NB4 (cell line): ENCODE measurements around the gene CELF5.

Experiments
- DNase-seq: peaks from one replicate; pipeline ENCODE4 v3.0.0; 2010; ENCODE audit warnings: low read depth
- H3K4me3 ChIP-seq: one replicate; pipeline ENCODE4 v1.5.1; 2011; ENCODE audit warnings: mild to moderate bottlenecking, low read depth, low read length, moderate library complexity
- CTCF ChIP-seq: IDR thresholded peaks from one replicate; pipeline ENCODE4 v1.5.1; 2012; ENCODE audit warnings: low read depth, low read length
- MAX ChIP-seq: IDR thresholded peaks from 2 replicates; pipeline ENCODE4 v1.6.1; 2011; ENCODE audit warnings: low read depth, low read length
- MYC ChIP-seq: IDR thresholded peaks from 2 replicates; pipeline ENCODE4 v1.6.1; 2011; ENCODE audit warnings: low read depth, low read length
- POLR2A ChIP-seq: IDR thresholded peaks from 2 replicates; pipeline ENCODE4 v1.6.1; 2011; ENCODE audit warnings: mild to moderate bottlenecking; ENCODE audit not compliant: insufficient read length; ENCODE audit errors: extremely low read depth

CELF5 gene

GRCh38 chr19:3278749-3279148 lies 54.3 kb downstream of the CELF5 start:
- TF ChIP-seq MAX (no peak), MYC (no peak), POLR2A (no peak), CTCF (no peak)
- H3K4me3 ChIP-seq: no peak overlapping the region
- DNase-seq: no peak

- TF ChIP-seq POLR2A (no peak), MAX (no peak)
- no peak overlapping the region for H3K4me3 ChIP-seq
- no peak for DNase-seq
These were observed 54.8 kb downstream of the CELF5 start for GRCh38 chr19:3279306-3279705.

- TF ChIP-seq MYC: no peak
- TF ChIP-seq MAX: no peak
- TF ChIP-seq CTCF: no peak
- no peak for TF ChIP-seq POLR2A
- no peak overlapping the region for H3K4me3 ChIP-seq
- no peak for DNase-seq
These were observed 56.6 kb downstream of the CELF5 start for GRCh38 chr19:3281026-3281425.

GRCh38 chr19:3282155-3282554 lies 57.7 kb downstream of the CELF5 start:
- DNase-seq: no peak
- H3K4me3 ChIP-seq: no peak overlapping the region
- TF ChIP-seq MYC (no peak), MAX (no peak), POLR2A (no peak), CTCF (no peak)

- no peak overlapping the region for H3K4me3 ChIP-seq
- TF ChIP-seq MYC (no peak), CTCF (no peak), POLR2A (no peak), MAX (no peak)
- no peak for DNase-seq
These were observed 58.1 kb downstream of the CELF5 start for GRCh38 chr19:3282564-3282963.

- H3K4me3 ChIP-seq: no peak overlapping the region
- no peak for DNase-seq
- TF ChIP-seq MAX: no peak
- TF ChIP-seq CTCF: no peak
- no peak for TF ChIP-seq MYC
- no peak for TF ChIP-seq POLR2A
These were observed 58.8 kb downstream of the CELF5 start for GRCh38 chr19:3283246-3283751.
